Activated CD4-positive, alpha-beta T cell treated with anti-CD3 and anti-CD28 coated beads, Interleukin-2, amount 50 U/mL, for 48 hours (primary cell): ENCODE data around the gene FYN.

Experiments
- DNase-seq, 2 experiments: peaks; one replicate each; pipeline ENCODE4 v3.0.0-alpha.2; 2020

Gene FYN

DNA sequence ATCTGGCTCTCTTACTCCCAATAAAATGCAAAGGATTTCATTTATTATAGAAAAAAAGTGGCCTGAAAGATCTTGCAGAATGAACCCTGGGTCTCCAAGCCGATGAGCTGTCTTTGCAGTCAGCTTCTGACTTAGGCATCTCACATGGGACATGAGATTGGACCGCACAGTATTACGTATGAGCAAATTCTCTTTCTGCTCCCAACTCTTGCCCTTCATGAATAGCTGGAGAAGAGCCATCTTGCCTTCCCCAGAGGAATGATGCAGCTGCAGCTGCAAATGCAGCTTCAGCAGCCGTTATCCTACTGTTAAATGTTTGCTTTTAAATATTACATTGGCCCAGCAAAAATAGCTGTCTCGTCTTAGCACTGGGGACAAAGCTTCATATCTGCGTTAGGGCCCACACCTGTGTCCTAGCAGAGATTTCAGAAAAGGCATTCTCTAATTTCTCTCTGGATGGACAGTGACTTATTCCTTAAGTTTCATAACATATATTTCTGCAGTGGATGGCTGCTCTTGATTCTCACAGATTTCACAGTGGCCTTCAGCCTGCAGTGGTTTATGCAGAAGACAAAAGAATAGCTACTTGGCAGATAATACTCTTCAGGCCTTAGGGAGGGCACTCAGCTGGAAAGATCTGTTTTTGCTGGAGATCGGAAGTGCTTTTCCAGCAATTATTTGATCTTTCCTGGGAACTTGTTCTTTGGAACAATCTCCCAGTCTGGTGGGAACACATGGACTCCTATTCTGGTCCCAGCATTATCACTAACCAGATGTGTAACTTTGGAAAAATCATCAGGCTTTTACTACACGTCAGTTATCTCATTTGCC lies 129.2 kb downstream of the FYN start:
- DNase-seq: no peak

DNA sequence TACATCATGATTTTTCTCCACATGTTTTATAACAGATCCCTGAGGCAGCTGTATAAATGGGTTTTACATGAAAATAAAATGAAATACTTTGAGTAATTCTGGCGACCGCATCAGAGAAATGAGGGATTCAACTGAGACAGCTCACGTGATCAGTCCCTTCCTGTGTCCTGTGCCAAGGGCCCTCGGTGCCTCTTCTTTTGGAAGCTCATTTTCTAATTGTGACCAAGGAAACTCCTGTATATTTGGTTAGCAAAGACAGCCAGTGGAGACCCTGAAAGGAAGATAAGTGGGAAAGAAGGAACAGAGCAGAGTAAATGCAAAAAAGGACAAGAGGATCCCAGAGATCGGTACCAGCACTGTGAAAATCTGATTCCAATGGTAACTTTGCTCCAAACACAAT lies 129.9 kb downstream of the FYN start:
- no peak for DNase-seq

DNA sequence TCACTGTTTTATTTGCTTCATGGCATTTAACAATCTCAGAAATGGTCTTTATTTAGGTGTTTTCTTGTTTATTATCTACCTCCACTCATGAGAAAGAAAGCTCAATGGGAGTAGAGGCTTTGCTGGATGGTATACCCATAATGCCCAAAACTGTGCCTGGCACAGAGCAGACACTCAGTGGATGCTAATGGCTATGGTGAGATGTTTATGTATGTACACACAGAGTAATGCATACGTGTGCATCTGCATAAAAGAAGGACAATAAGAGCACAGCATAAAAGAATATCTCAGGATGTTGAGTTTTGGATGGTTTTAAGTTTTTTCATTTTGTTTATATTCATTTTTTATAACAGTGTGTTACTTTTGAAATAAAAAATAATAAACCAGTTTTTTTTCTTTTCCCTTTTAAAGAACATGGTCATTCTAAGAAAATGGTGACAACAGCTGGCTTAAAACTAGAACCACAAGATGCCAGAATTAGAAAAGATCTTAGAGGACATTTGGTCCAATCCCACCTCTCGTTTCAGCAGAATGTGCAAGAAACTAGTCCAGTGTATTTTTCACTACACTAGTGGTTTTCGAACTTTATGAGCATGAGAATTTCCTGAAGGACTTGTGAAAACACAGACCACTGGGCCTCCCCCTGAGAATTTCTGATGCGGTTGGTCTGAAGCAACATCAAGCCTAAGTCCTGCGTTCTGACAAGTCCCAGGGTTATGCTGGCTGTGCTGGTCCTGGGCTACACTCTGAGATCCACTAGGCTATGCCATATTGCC lies 131.9 kb downstream of the FYN start:
- no peak for DNase-seq

DNA sequence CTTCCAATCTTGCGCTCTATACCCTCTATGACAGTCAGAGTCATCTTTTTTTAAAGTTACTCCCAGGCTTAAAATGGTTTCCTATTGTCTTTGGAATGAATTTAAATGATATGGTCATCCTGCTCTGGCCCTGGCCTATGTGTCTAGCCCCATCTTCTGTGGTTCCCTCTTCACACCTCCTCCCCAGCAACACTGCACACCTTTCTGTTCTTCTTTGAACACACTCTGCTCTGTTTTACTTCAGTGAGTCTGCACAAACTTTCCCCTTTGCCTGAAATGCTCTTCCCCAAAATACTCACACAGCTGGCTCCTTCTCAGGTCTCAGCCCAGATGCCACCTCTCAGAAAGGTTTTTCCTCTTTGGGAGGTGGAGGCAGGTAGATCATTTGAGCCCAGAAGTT lies 132.7 kb downstream of the FYN start:
- DNase-seq: no peak

DNA sequence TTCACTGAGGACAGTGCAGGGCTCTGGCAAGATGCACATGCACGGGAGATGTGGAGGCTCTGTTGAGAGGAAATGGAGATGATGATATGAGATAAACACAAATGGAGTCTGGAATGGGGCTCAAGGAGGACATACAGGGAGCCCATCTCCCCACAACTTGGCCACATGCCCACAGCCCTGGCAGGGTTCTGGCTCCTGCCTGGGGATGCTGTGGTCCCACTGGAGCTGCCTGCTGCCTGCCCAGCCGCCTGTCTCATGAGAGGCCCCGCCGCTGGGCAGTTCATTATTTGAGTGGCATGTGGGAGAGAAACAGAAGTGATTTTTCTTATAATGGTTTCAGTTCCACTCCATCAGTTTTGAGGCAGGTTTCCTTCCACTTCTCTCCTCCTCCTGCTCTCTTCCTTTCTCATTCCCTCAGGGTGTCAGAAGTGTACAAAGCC lies 134.0 kb downstream of the FYN start:
- DNase-seq: no peak

DNA sequence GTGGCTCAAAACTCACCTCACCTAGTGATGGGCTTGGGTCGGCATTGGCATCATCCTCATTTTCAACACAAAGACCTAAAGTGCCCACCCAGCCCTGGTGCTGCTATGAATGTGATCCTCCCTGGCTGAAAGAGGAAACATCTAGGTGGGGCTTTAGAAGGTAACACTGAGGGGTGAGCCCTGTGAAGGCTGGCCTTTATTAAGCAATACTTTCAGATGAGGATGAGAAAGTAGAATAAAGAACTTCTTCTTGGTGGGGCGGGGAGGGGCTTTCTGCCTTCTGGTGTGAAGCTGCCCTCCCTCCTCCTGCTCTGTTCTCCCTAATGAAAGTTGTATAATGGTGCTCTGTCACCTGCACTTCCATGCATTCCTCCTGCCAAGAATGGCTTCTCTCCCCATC lies 134.6 kb downstream of the FYN start:
- DNase-seq: no peak

DNA sequence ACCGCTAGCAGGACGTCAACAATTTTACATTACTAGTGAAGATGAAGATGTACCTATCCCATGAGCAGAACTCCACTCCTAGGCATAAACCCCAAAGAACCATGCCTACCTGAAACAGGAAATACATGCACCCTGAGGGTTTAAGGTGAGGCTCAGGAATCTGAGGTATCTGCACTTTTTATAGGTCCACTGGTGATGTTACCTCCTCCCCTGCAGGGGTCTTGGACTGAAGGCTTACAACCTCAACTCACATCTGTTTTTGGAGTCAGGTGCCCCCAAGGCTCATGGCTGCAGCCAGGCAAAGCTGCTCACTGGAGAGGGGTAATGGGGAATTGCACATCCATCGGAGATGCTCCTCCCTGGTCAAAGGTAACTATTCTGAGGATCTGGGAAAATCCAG lies 135.1 kb downstream of the FYN start:
- no peak for DNase-seq

DNA sequence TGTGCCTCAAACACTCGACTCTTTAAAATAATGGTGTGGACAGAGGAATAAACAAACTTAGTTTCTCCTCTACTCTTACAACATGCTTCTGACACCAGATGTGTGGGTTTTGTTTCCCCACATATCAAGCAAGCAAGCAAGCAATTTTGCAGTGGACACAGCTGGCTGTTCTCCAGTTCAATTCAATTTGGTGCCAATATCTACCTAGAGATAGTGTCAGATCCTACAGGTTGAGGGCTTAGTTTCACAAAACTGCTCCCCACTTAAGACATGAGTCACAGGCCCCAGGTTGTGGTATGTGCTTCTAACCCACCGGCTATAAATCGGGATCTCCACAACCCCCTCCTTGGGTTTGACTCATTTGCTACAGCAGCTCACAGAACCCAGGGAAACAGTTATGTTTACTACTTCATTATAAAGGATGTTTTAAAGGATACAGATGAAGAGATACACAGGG lies 136.2 kb downstream of the FYN start:
- DNase-seq: peak; percentile 31 to 51

DNA sequence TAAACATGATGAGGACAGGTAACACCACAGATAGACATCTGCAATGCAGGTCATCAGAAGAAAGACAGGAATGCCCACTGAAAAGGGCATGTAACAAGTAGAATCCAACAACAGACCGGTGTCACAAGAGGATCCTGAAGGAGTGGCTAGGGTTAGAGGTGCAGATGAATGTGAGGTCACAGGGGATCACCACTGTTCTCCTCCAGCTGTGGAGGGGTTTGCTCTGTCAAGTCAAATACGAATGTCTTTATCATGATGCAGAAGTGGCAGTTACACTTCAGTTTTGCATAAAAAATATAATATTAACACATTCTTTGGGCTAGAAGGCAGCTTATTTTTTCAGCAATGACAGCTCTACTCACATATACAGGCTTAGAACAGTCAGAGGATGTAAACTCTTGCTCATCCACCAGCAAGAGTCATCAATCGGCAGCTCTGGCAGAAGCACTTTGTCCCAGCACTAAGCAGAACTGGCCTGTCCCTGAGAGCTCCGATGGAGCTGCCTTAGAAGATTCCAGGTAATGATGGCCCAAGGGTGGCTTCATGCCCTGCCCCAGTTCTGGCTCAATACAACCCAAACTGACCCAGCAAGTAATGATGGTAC lies 137.1 kb downstream of the FYN start:
- DNase-seq: no peak

DNA sequence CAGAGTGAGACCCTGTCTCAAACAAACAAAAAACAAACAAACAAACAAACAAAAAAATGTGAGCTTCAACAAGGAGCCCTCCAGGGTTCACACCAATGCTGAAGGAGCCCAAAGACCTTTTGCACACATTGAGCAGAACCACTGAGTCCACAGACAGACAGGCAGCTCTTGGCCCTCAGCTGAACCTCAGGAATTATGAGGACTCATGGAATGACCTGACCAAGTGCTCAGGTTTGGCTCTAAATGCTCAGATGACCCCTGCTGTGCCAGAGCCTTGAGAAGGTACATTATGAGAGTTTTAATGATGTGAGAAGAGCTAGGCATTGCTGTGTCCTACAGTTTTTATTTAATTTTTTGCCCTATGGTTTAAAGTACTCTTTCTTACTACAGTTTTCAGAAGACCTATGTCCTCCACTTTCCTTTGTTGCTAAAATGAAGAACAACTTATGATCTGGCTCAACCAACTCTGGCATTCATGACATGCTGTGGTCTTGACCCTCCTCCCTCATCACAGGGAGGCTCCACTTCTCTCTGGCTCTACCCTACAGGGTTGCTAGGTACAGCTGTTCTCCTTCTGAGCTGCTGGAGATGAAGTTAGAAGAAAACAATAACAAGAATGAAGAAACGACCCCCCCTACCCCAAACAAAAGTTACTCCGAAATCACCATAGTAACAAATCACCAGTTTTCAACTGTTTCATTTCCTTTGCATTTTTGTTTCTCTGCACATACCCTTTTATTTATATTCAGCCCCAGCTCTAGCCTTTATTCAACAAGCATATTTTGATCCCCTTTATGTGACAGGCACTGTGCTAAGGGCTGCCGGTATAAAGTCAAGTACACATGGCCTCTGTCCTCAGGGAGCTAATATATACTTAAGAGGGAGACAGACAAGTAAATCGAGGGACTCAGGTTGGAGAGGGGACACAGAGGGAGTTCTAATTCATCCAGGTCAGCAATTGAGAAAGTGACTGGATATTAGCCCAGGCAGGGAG lies 138.9 kb downstream of the FYN start:
- DNase-seq: no peak

DNA sequence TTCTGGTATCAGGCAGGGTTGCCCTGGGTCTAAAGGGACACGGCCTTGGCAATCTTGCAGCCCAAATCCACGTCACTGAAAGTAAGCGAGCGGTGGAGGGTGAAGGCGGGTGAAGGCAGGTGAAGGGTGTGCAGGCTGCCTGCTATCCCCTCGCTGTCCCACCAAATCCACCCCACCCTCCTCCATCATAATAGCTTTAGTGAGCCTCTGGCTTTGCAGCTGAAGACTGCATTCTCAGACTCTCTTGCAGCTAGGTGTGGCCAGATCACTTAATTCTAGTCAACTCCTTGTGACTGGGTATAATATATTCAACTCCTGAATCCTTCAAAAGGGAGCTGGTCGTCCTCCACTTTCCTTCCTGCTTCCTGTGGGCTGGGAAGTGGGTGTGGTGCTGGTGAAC lies 140.9 kb downstream of the FYN start:
- DNase-seq: no peak

DNA sequence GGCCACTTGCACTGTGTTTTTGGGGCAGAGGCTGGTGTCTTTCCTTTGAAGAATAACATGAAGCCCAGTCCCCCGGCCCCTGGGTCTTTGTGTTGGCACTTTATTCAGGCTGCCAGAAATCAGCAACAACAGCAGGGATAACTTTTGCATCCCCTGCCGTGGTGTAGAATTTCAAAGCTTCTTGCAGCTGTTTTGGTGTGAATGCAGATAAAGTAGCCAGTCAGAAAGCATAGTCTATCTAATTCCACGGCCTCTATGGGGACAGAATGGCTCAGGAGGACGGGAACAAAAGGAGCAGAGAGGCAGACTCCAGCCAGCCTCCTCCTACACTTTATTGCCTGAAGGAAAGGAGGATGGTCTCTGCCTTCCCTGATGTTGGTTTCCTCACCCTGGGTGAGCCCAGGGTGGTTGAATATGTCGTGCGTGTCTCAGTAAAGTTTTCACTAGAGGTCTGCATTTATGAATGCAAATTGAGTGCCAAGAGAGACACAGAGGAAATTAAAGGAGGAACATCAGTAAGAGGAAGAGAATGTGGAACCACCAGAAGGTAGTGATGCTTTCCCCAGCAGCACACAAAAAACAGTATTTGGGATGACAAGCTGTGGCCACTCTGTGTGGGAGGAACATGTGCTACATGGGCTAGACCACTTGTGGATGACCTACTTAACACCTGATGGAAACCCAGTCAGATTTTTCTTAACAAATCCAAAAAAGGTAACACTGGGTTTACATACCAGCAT lies 141.6 kb downstream of the FYN start:
- DNase-seq: no peak

DNA sequence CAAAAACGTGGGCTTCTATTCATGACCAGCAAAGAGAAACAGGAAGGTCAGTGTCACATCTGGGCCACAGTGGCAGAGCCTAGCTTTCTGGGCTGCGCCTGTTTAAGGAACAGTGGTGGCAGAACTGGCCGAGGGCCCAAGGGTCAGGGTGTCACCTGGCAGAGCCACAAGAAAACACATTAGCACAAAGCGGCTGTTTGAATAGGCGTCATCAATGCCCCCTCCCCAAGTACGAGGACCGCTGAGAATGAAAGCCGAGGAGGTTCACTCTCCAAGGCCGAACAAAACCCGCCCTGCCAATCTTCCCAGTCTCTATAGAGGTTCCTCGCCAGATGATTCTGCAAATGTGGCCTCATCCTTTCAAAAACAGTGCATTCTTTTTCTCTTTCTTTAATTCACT lies 142.4 kb downstream of the FYN start:
- no peak for DNase-seq

DNA sequence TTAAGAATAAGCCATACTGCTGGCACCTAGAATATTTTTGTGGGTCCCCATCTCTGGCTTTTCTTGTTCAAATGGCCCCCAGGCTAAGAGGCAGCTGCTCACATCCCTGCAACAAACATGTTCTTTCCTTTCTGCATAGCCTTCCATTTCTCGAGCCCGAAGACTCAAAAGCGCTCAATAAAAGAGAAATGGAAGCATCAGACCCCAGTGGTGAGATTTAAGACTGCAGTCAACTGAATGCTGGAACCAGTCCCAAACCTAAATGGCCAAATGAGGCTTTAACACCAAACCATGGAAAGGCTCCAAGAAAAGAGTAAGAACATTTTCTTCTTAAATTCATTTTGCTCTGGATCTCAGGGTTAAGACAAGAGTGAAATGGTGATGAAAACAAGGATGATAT lies 145.4 kb downstream of the FYN start:
- DNase-seq: no peak

DNA sequence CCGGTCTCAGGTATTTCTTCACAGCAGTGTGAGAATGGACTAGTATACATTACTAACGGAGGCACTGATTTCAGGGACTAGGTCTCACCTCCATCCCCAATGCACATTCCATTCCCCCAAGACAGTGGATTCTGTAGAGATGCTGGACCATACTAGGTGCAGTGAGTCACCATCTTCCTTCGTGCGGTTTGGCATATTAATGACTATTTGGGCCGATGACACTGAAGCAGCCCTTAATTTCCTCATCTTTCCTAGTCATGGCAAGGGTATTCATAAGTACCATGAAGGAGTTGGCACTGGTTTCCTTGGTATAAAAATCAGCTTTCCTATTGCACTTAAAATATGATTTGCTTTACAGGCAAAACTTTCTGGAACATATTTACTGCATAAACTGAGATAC lies 146.2 kb downstream of the FYN start:
- no peak for DNase-seq

DNA sequence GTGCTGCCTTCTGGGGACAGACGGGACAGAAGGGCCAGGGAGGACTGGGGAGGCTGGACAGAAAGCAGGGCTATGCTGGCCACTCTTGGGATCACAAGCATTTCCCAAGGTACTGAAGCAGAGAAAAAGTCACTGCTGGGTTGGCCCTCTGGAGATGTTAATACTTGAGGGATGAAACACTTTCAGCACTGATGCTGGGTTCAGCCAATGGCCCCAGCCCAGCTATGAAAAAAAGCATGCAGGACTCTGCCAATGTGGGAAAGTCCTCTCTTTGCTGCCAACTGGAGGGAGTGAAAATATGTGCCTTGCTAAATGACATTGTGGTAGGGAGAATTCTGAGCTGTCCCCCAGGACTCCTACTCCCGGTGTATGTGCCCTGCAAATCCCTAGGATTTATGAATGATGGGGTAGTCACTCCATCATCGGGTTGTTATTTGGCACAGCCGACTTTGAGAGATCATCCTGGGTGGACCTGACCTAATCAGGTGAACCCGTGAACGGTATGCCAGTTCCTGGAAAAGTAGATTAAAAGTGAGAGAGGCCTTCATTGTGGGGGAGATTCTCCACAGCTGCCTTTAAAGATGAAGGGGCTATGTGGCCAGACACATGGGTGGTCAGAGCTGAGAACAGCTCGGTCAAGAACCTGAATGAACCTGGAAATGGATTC lies 147.7 kb downstream of the FYN start:
- no peak for DNase-seq

DNA sequence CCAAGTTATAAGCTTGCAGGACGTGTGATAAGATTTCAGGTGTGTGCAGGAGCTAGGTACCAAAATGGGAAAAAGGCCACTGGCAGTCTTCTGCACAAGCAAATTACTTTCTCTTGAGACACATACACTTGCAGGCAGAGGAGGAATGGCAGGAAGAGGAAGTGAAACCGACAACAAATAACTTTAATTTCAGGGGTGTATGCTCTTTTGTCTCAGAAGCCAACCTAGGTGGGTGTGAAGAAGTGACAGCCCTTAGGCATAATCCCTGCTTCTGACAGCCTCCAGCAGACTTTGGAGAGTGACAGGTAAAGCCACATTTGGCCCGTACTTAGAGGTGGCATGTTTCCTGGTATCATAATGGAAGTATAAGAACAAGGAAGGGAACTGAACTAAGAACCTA lies 148.7 kb downstream of the FYN start:
- no peak for DNase-seq

DNA sequence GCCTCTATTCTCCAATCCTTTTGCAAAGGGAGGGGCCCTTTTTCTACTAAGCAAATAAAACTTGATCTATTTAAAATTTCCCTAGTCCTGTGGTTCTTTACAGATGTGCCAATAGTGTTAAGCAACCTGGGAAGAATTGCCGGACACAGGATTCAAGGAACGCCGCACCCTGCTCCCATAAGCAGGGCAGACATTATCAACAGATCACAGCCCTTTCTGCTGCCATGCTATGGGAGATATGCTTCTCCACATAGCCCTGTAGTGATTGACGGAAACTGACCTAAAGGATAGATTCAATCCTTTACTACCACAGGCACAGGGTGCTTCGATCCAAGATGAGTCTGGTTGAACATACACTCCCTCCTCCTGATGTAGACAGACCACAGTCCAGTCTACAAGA lies 149.2 kb downstream of the FYN start:
- DNase-seq: no peak

DNA sequence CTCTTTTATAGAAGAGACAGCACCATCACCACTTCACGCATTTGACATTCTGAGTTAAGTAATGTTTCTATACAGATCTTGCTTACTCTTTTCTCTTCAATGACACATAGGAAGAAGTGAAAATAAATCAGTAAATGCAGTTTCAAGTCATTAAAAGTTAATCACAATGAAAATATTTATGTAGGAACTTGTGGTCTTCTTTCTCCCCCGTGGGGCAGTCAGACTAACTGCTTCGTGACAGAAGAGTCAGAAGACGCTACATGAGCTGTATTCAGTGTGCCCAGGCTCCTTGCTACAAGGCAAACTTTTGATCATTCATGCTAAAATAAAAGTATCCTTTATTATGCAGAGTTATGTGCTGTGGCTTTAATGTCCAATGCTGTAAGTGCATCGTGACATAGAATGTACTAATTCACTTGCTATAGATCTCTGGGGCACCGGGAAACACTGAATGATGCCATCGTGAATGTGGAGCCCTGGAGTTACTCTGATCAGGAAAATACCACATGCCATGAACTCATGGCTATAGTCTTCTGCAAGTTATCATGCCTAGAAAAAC lies 149.8 kb downstream of the FYN start:
- DNase-seq: no peak

DNA sequence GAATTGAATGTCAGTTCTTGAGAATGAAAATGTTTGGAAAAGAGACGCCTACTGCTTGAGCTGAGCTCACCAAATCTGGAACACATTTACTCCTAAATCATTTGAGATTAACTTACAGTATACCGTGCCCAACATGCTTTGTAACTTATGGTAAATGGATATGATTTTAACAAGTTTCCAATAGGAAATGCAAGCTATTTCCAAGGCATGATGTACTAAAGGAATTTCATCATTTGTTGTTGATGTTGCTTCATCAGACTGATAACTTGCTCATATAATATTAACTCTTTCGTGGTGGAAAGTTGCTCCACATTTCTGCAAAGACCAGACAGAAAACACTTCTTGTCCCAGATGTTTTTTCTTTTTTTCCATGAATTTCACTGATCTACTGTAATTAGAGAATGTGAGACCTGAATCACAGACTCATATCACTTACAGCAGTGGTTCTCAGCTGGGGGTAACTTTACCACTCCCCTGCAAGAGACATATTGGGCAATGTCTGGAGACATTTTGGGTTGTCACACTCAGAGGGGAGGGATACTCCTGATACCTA lies 151.0 kb downstream of the FYN start:
- no peak for DNase-seq

DNA sequence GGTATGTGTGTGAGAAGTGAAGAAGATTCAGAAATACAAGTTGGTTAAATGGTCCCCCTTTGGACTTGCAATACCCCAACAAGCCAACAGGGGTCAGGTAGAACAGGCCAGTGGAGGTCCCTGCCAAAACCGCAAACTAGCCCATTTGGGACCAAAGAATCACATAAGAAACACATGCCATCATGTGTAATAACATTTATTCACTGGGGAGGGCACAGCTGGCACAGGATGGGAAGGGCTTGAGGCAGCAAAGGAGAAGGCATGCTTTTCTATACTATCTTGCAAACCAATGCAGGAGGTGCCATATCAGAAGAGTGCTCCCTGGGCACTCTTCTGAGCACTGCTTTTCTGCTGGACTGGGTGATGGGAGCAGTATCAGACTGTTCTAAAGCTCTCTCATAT lies 151.5 kb downstream of the FYN start:
- peak; percentile 47 to 57 for DNase-seq
